Hepatocyte (in vitro differentiated cells): ENCODE measurements around the gene ATG14.

Experiments
- EZH2 ChIP-seq: fragments of 200-600 bp; sonication (generic); IDR thresholded peaks from 2 replicates; pipeline ENCODE4 v1.6.1; 2016; ENCODE audit warnings: antibody characterized with exemption, mild to moderate bottlenecking, borderline replicate concordance
- EZH2phosphoT487 ChIP-seq: fragments of 200-600 bp; sonication (generic); IDR thresholded peaks from one replicate; pipeline ENCODE4 v1.6.1; 2018; ENCODE audit warnings: antibody characterized with exemption, mild to moderate bottlenecking, low read depth, moderate library complexity; ENCODE audit not compliant: unreplicated experiment, severe bottlenecking
- TF ChIP-seq, protein P1 (sequence below): fragments of 200-600 bp; sonication (generic); IDR thresholded peaks from 2 replicates; pipeline ENCODE4 v1.5.1; 2016; ENCODE audit warnings: antibody characterized with exemption, mild to moderate bottlenecking; ENCODE audit not compliant: poor library complexity

DNA sequence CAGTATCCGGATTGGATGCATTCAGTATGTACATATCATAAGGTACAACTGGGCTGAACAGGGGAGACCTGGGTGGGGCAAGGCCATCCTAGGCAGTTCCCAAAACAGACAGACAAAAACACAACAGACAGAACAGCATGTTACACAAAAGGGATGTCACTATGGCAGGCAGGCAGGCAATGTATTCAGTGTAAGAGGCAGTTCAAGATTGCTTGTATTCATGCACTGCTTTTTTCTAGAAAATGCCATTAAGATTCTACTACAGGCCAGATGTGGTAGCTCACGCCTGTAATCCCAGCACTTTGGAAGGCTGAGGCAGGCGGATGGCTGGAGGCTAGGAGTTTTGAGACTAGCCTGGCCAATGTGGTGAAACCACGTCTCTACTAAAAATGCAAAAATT, 25.3 kb upstream of the ATG14 start:
- TF ChIP-seq, protein P1, sequence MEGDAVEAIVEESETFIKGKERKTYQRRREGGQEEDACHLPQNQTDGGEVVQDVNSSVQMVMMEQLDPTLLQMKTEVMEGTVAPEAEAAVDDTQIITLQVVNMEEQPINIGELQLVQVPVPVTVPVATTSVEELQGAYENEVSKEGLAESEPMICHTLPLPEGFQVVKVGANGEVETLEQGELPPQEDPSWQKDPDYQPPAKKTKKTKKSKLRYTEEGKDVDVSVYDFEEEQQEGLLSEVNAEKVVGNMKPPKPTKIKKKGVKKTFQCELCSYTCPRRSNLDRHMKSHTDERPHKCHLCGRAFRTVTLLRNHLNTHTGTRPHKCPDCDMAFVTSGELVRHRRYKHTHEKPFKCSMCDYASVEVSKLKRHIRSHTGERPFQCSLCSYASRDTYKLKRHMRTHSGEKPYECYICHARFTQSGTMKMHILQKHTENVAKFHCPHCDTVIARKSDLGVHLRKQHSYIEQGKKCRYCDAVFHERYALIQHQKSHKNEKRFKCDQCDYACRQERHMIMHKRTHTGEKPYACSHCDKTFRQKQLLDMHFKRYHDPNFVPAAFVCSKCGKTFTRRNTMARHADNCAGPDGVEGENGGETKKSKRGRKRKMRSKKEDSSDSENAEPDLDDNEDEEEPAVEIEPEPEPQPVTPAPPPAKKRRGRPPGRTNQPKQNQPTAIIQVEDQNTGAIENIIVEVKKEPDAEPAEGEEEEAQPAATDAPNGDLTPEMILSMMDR, result no peak
- TF ChIP-seq EZH2, result no peak
- TF ChIP-seq EZH2phosphoT487, result no peak
